SU-DHL-6 (cell line): ENCODE results near the gene SPRY4.
"Not testable (repeated sequence)": the region's sequence is repeated elsewhere in the genome, so short reads cannot be mapped to it uniquely, and the experiment has no call there.

Experiments used
- H2AFZ ChIP-seq: fragments of 200-600 bp; sonication (generic); 2 replicates; pipeline ENCODE4 v1.6.1; 2014; ENCODE audit warnings: low read depth, mild to moderate bottlenecking, moderate library complexity, mixed read lengths, antibody characterized with exemption, low read length; ENCODE audit not compliant: severe bottlenecking
- H3F3A ChIP-seq: fragments of 200-600 bp; shearing (Covaris generic); 2 replicates; pipeline ENCODE4 v1.6.0; 2016; ENCODE audit warnings: antibody characterized with exemption, mild to moderate bottlenecking; ENCODE audit not compliant: insufficient read depth
- H3K27ac ChIP-seq: fragments of 200-600 bp; sonication (generic); 2 replicates; pipeline ENCODE4 v1.5.1; 2016; ENCODE audit warnings: low read depth, mild to moderate bottlenecking, low read length, moderate library complexity, mixed read lengths
- H3K27me3 ChIP-seq: fragments of 200-600 bp; sonication (generic), shearing (Covaris generic); 2 replicates; pipeline ENCODE4 v1.6.0; 2014; ENCODE audit warnings: mild to moderate bottlenecking, low read length
- H3K36me3 ChIP-seq: fragments of 200-600 bp; sonication (generic); 2 replicates; pipeline ENCODE4 v1.6.1; 2014; ENCODE audit warnings: mild to moderate bottlenecking, low read length, mixed read lengths
- H3K4me2 ChIP-seq: fragments of 300-600, 200-600 bp; shearing (Covaris generic), sonication (generic); 2 replicates; pipeline ENCODE4 v1.6.0; 2014; ENCODE audit warnings: low read length, low read depth, mild to moderate bottlenecking; ENCODE audit not compliant: poor library complexity, severe bottlenecking
- H3K4me3 ChIP-seq: fragments of 200-600 bp; sonication (generic); 2 replicates; pipeline ENCODE4 v1.5.1; 2014; ENCODE audit warnings: antibody characterized with exemption, low read length, mild to moderate bottlenecking, mixed read lengths; ENCODE audit not compliant: insufficient read depth, poor library complexity, severe bottlenecking
- H3K79me2 ChIP-seq: fragments of 200-600 bp; sonication (generic); 2 replicates; pipeline ENCODE4 v1.6.1; 2014; ENCODE audit warnings: mild to moderate bottlenecking, low read length, moderate library complexity; ENCODE audit not compliant: insufficient read depth
- H3K9ac ChIP-seq: fragments of 200-600 bp; sonication (generic); 2 replicates; pipeline ENCODE4 v1.7.0; 2014; ENCODE audit warnings: mild to moderate bottlenecking, low read length
- H3K9me2 ChIP-seq: fragments of 200-600 bp; sonication (generic); replicated peaks from 2 replicates; pipeline ENCODE4 v1.6.1; 2014; ENCODE audit warnings: low read length; ENCODE audit not compliant: insufficient read depth
- H3K9me3 ChIP-seq: fragments of 200-600 bp; sonication (generic); 2 replicates; pipeline ENCODE4 v1.6.1; 2014; ENCODE audit warnings: low read length, mixed read lengths; ENCODE audit not compliant: insufficient read depth
- H4K20me1 ChIP-seq: fragments of 200-600 bp; sonication (generic); 2 replicates; pipeline ENCODE4 v1.6.1; 2014; ENCODE audit warnings: low read depth, mild to moderate bottlenecking, antibody characterized with exemption, low read length, moderate library complexity, mixed read lengths
- CTCF ChIP-seq: fragments of 200-600 bp; sonication (generic); IDR thresholded peaks from one replicate; pipeline ENCODE4 v1.5.1; 2017; ENCODE audit warnings: antibody characterized with exemption, mild to moderate bottlenecking, low read length, moderate library complexity; ENCODE audit not compliant: insufficient read depth, poor library complexity, severe bottlenecking
- EZH2phosphoT487 ChIP-seq: fragments of 200-600 bp; sonication (generic), shearing (Covaris generic); conservative IDR thresholded peaks from 2 replicates; pipeline ENCODE4 v1.6.1; 2018; ENCODE audit warnings: mild to moderate bottlenecking, antibody characterized with exemption, low read length, moderate library complexity, mixed read lengths

Gene SPRY4

GRCh38 chr5:142364251-142365145 is 39.7 kb upstream of the SPRY4 start:
- no peaks in the 10 kb centered on the region for H3K79me2 ChIP-seq
- no peak for TF ChIP-seq EZH2phosphoT487
- TF ChIP-seq CTCF: no peak
- H4K20me1 ChIP-seq: no peaks in the 10 kb centered on the region
- no peak overlapping the region for H3K9ac ChIP-seq
- no peaks in the 10 kb centered on the region for H3K27me3 ChIP-seq
- H2AFZ ChIP-seq: no peak overlapping the region
- no peak overlapping the region for H3K4me2 ChIP-seq
- no peaks in the 10 kb centered on the region for H3F3A ChIP-seq
- H3K9me2 ChIP-seq: no peaks in the 10 kb centered on the region
- H3K9me3 ChIP-seq: no peaks in the 10 kb centered on the region
- no peak overlapping the region for H3K27ac ChIP-seq
- no peaks in the 10 kb centered on the region for H3K36me3 ChIP-seq
- no peak overlapping the region for H3K4me3 ChIP-seq

- TF ChIP-seq CTCF (no peak), EZH2phosphoT487 (no peak)
- H3K4me2 ChIP-seq: no peak overlapping the region
- no peaks in the 10 kb centered on the region for H3K27me3 ChIP-seq
- no peaks in the 10 kb centered on the region for H3K9me3 ChIP-seq
- H3F3A ChIP-seq: no peaks in the 10 kb centered on the region
- no peak overlapping the region for H3K4me3 ChIP-seq
- H3K79me2 ChIP-seq: no peaks in the 10 kb centered on the region
- H3K9ac ChIP-seq: no peak overlapping the region
- no peak overlapping the region for H2AFZ ChIP-seq
- no peaks in the 10 kb centered on the region for H4K20me1 ChIP-seq
- no peak overlapping the region for H3K27ac ChIP-seq
- H3K9me2 ChIP-seq: no peaks in the 10 kb centered on the region
- no peaks in the 10 kb centered on the region for H3K36me3 ChIP-seq
These were observed 38.8 kb upstream of the SPRY4 start for GRCh38 chr5:142363619-142363963.

- H3K36me3 ChIP-seq, H3K4me3 ChIP-seq, H3K9me3 ChIP-seq, H3K27ac ChIP-seq, H3K4me2 ChIP-seq, H4K20me1 ChIP-seq, H2AFZ ChIP-seq, H3K9ac ChIP-seq, H3F3A ChIP-seq, H3K27me3 ChIP-seq, H3K79me2 ChIP-seq, H3K9me2 ChIP-seq: not testable (repeated sequence)
These were observed 37.4 kb upstream of the SPRY4 start for GRCh38 chr5:142362193-142362592.

- no peaks in the 10 kb centered on the region for H3K79me2 ChIP-seq
- H4K20me1 ChIP-seq: no peaks in the 10 kb centered on the region
- H3K27me3 ChIP-seq: 0 out of 2 replicates have a peak, but pooled peaks cover 3% of the 10 kb centered on the region
- no peaks in the 10 kb centered on the region for H3K36me3 ChIP-seq
- H3K4me3 ChIP-seq: no peak overlapping the region
- no peak overlapping the region for H3K4me2 ChIP-seq
- TF ChIP-seq CTCF: no peak
- no peak for TF ChIP-seq EZH2phosphoT487
- no peak overlapping the region for H2AFZ ChIP-seq
- no peaks in the 10 kb centered on the region for H3K9me3 ChIP-seq
- H3K27ac ChIP-seq: no peak overlapping the region
- H3K9me2 ChIP-seq: no peaks in the 10 kb centered on the region
- H3F3A ChIP-seq: no peaks in the 10 kb centered on the region
- H3K9ac ChIP-seq: no peak overlapping the region
These were observed 35.8 kb upstream of the SPRY4 start for GRCh38 chr5:142360607-142361120.
